NK-92 treated with Interleukin-12 subunit alpha and Interleukin-12 subunit beta, amount 100 ng/mL, for 24 hours (cell line): Measurements from ENCODE around the gene DAND5.

Experiments
- DNase-seq: peaks from one replicate; lab custom pipeline; 2025; lab: John Stamatoyannopoulos, UW

Gene DAND5

DNA sequence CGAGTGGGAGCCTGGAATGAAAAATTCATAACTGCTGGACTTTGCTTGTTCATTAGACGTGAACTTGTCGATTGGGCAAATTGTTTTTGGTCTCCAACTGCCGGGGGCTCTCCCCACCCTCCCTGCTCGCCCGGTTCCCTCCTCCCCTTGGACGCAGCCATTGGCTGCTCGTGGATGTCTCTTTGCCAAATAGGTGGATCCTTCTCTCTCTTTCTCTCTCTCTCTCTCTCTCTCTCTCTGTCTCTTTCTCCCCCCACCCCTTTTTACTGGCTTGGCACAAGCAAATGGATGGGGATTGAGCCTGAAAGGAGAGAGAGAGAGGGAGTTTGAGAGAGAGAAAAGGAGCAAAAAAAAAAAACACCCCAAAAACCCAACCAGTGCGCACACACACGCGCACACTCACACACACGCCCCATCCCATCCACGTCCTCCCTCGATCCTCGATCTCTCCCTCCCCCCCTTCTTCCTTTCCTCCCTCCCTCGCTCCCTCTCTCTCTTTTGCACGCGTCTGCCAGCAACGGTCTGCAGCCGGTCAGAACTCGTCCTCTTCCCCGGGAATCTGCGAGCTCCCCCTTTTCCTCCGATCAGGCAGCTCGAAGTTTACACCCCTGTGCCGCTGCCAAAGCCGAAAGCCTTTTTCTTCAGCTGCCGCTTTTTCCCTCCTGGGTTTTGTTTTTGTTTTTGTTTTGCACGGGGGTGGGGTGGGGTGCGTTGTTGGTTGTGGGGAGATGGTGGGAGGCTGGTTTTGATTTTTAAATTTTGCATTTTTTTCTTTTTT is 53.7 kb downstream of the DAND5 start:
- DNase-seq = no peak

DNA sequence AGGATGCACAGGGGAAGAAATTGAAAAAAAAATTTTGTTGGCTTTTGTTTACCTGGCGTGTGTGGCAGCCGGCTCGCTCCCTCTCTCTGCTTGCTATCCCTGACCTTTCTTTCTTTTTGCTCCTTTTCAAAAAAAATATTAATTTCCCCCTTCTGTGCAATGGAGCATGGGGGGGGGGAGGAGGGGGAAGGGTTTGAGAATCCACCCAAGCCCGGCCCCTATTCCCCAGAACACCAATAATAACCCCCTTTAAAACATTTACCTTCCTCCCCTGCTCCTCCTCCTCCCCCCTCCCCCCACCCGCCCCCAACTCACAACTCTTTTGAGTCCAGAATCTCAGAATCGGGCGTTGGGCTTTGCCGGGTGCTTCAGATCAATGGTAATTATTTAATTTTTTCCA is 54.3 kb downstream of the DAND5 start:
- DNase-seq = no peak
